GM12865 (cell line): Measurements from ENCODE around the gene LHX8.

Experiments used
- DNase-seq: peaks from one replicate; pipeline ENCODE4 v3.0.0; 2010; ENCODE audit warnings: low read depth
- H3K4me3 ChIP-seq: 2 replicates; pipeline ENCODE4 v1.5.1; 2011; ENCODE audit warnings: mild to moderate bottlenecking, low read depth, low read length, control low read depth
- TF ChIP-seq, protein P1 (sequence below): IDR thresholded peaks from 2 replicates; pipeline ENCODE4 v1.5.1; 2011; ENCODE audit warnings: low read length, control low read depth, low read depth, inconsistent platforms; ENCODE audit not compliant: insufficient read depth; ENCODE audit errors: missing control alignments

LHX8 gene

DNA sequence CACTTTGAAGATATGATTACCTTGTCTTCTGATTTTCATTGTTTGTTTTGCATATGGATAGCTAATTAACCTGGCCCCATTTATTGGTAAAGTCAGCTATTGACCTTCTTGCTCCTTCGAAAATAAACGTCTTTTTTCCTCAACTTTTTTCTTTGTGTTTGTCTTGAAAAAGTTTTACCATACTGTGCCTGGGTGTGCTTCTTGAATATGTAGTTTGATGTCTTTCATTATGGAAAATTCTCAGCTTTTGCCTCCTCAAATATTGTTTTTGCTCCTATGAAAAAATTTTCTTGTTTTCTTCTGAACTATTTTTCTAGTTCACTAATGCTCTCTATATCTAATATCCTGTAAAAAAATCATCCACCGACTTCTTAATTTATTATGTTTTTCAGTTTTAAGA, 25.0 kb downstream of the LHX8 start:
- no peak overlapping the region for H3K4me3 ChIP-seq
- DNase-seq, result no peak

DNA sequence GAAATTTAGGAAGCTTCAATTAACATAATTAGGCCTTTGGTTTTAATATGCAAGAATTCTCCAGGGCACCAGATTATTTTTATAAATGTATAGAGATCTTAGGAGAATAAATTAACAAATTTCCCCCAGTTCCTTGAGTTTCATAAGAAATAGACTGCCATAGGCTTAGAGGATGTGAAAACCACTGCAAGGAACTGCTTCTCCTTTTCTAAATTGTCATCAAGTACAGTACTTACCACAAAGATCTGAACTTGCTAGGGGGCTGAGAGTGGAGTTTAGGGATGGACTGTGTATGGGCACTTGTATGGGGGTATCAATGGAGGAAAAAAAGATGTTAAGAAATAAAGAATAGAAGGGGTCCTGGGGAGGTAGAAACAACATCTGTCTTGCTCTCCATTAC, 31.1 kb downstream of the LHX8 start:
- no peak for DNase-seq
- H3K4me3 ChIP-seq, result no peak overlapping the region
- TF ChIP-seq, protein P1, sequence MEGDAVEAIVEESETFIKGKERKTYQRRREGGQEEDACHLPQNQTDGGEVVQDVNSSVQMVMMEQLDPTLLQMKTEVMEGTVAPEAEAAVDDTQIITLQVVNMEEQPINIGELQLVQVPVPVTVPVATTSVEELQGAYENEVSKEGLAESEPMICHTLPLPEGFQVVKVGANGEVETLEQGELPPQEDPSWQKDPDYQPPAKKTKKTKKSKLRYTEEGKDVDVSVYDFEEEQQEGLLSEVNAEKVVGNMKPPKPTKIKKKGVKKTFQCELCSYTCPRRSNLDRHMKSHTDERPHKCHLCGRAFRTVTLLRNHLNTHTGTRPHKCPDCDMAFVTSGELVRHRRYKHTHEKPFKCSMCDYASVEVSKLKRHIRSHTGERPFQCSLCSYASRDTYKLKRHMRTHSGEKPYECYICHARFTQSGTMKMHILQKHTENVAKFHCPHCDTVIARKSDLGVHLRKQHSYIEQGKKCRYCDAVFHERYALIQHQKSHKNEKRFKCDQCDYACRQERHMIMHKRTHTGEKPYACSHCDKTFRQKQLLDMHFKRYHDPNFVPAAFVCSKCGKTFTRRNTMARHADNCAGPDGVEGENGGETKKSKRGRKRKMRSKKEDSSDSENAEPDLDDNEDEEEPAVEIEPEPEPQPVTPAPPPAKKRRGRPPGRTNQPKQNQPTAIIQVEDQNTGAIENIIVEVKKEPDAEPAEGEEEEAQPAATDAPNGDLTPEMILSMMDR, result no peak

More for the DNA sequence above, 25.0 kb downstream of the LHX8 start:
- TF ChIP-seq, protein P1, result no peak

DNA sequence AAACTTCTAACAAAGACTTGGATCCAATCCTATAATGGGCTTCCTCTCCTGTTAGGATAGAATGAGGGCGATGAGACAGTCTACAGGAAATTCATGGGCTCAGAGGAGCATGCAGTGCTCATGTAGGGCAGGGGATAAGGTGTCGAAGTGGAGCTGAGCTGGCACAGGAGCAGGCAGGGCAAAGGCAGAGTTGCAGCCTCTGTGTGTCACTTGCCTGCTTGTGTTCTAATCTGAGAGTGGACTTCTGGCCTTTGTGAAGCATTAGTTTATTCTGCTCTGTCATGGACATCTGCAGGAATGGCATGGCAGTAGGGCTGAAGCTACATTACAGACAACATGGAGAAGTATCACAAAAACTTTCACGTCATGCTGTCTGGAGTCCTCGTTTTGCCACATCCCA, 32.6 kb downstream of the LHX8 start:
- H3K4me3 ChIP-seq, result no peak overlapping the region
- TF ChIP-seq, protein P1, result no peak
- DNase-seq, result no peak

DNA sequence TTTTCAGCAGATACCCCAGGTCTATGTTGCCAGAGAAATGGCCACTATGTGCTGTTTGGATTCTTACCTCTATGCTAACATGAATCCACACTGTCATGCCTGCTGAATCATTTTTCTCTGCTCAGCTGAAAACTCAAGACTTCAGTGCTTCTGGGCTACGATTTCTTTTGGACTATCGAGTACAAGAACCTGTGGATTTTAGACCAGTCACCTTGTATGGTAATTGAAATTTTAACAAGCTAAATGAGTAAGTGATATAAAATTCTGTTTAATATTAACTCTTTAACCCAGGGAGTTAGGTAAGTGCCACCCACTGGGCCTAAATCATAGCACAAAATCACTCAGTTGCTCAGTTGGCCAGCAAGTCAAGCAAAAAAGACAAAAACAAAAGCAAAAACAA, 35.8 kb downstream of the LHX8 start:
- H3K4me3 ChIP-seq, result no peak overlapping the region
- TF ChIP-seq, protein P1, result no peak
- no peak for DNase-seq

DNA sequence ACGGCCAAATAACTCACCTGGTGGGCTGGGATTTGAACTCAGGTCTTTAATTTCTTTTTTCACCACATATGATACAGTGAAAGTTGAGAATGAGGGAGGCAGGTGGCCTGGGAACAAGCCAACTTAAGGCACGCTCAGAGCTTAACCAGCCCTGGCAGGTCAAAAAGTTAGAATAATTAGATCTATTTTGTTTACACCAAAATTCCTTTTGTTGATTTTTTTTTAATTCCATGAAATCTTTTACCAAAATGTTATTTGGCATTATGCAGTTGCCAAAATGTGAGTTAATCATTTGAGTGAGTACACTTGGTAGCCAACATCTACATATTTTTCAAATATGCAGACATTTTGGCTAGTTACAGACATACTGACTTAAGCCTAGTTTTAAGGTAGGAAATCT, 36.8 kb downstream of the LHX8 start:
- TF ChIP-seq, protein P1, result no peak

DNA sequence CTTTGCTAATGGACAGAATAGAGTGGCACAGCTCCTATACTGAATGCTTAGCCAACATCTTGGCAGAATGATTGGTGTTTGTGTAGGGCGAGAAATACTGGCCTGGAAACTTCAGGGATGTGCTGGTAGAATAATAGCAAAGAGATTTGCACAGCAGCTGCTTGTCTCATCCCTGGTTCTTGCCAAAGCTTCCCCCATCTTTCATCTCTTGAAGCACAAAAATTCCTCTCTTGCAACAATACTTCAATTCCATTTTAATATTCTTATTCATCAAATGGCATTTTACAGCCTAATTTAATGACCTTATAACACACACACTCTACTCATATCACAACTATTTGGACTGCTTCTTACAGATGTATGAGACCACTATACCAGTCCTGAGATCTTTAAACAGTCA, 37.7 kb downstream of the LHX8 start:
- no peak for DNase-seq
- H3K4me3 ChIP-seq, result no peak overlapping the region
- TF ChIP-seq, protein P1, result no peak

More for the DNA sequence above, 36.8 kb downstream of the LHX8 start:
- H3K4me3 ChIP-seq, result no peak overlapping the region
- DNase-seq, result no peak

DNA sequence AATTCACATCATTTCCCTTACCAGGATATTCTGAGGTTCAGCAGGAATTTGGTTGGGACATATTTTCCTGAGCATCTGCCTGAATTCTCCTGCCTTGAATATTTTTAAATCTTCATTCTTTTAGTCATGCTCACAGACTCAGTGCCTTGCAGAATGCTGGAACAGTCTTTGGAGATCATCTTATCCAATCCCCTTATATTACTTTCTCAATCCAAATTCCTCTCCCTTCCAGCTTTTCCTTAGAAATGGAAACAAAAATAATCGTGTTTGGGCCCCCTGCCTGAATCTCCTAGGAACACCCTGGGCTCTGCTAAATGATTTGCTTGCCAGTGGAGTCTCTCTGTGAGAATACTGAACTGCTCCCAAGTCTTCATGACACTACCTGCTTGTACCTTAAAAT, 38.4 kb downstream of the LHX8 start:
- H3K4me3 ChIP-seq, result no peak overlapping the region
- no peak for DNase-seq
- TF ChIP-seq, protein P1, result no peak
